KMS-11 (cell line): ENCODE results near the gene MRC2.
A peak's percentile ranks its signal among the peaks of the same experiment; 100 is the strongest.
"Not testable (repeated sequence)": the region's sequence is repeated elsewhere in the genome, so short reads cannot be mapped to it uniquely, and the experiment has no call there.

Experiments
- H2AFZ ChIP-seq: fragments of 200-600 bp; sonication (generic); 2 replicates; pipeline ENCODE4 v1.6.1; 2016; ENCODE audit warnings: antibody characterized with exemption, mixed run types, low read depth
- H3K27ac ChIP-seq: fragments of 200-600 bp; sonication (generic); 2 replicates; pipeline ENCODE4 v1.6.1; 2016; ENCODE audit warnings: mild to moderate bottlenecking, mixed run types
- H3K27me3 ChIP-seq: fragments of 200-600 bp; sonication (generic); 2 replicates; pipeline ENCODE4 v1.6.1; 2017; ENCODE audit warnings: mild to moderate bottlenecking, low read depth, mixed run types, moderate library complexity; ENCODE audit not compliant: insufficient read depth
- H3K36me3 ChIP-seq: fragments of 200-600 bp; sonication (generic); 2 replicates; pipeline ENCODE4 v1.6.1; 2017; ENCODE audit warnings: mild to moderate bottlenecking, mixed run types; ENCODE audit not compliant: insufficient read depth
- H3K4me1 ChIP-seq: fragments of 200-600 bp; sonication (generic); 2 replicates; pipeline ENCODE4 v1.6.1; 2016; ENCODE audit warnings: mild to moderate bottlenecking, low read depth, mixed run types; ENCODE audit not compliant: poor library complexity, severe bottlenecking
- H3K4me2 ChIP-seq: fragments of 200-600 bp; sonication (generic); 2 replicates; pipeline ENCODE4 v1.7.0; 2016; ENCODE audit warnings: mild to moderate bottlenecking, mixed run types
- H3K4me3 ChIP-seq: fragments of 200-600 bp; sonication (generic); IDR thresholded peaks from 2 replicates; pipeline ENCODE4 v1.6.1; 2017; ENCODE audit warnings: low read depth, low read length, mixed read lengths; ENCODE audit not compliant: insufficient read depth
- H3K79me2 ChIP-seq: fragments of 200-600 bp; sonication (generic); 2 replicates; pipeline ENCODE4 v1.6.1; 2016; ENCODE audit warnings: low read depth, mixed run types; ENCODE audit not compliant: insufficient read depth
- H3K9ac ChIP-seq: fragments of 200-600 bp; sonication (generic); 2 replicates; pipeline ENCODE4 v1.6.1; 2016; ENCODE audit warnings: mild to moderate bottlenecking, mixed run types
- H4K20me1 ChIP-seq: fragments of 200-600 bp; sonication (generic); 2 replicates; pipeline ENCODE4 v1.6.1; 2016; ENCODE audit warnings: mild to moderate bottlenecking, mixed run types; ENCODE audit not compliant: insufficient read depth
- CTCF ChIP-seq: fragments of 200-600 bp; sonication (generic); conservative IDR thresholded peaks from 2 replicates; pipeline ENCODE4 v1.6.1; 2017; ENCODE audit warnings: low read depth, mild to moderate bottlenecking, antibody characterized with exemption, low read length, moderate library complexity, mixed read lengths

MRC2 gene

GRCh38 chr17:62692159-62692651 is 64.7 kb downstream of the MRC2 start:
- TF ChIP-seq CTCF, result no peak
- no peaks in the 10 kb centered on the region for H3K36me3 ChIP-seq
- H2AFZ ChIP-seq, result no peak overlapping the region
- H3K4me3 ChIP-seq, result no peak overlapping the region
- H3K4me1 ChIP-seq, result no peaks in the 10 kb centered on the region
- H3K27ac ChIP-seq, result no peak overlapping the region
- no peak overlapping the region for H3K4me2 ChIP-seq
- no peak overlapping the region for H3K9ac ChIP-seq
- H4K20me1 ChIP-seq, result no peaks in the 10 kb centered on the region
- no peaks in the 10 kb centered on the region for H3K27me3 ChIP-seq
- H3K79me2 ChIP-seq, result no peaks in the 10 kb centered on the region

- H3K4me2 ChIP-seq, result no peak overlapping the region
- no peak overlapping the region for H3K27ac ChIP-seq
- H3K27me3 ChIP-seq, result no peaks in the 10 kb centered on the region; the same call in 1 of the 2 replicates
- no peaks in the 10 kb centered on the region for H3K36me3 ChIP-seq
- no peaks in the 10 kb centered on the region for H3K79me2 ChIP-seq
- TF ChIP-seq CTCF, result peak; percentile 29
- H4K20me1 ChIP-seq, result no peaks in the 10 kb centered on the region
- no peak overlapping the region for H2AFZ ChIP-seq
- no peak overlapping the region for H3K9ac ChIP-seq
- H3K4me1 ChIP-seq, result no peaks in the 10 kb centered on the region
- H3K4me3 ChIP-seq, result no peak overlapping the region
These were observed 65.4 kb downstream of the MRC2 start for GRCh38 chr17:62692721-62693431.

- no peaks in the 10 kb centered on the region for H3K4me1 ChIP-seq
- H3K27me3 ChIP-seq, result no peaks in the 10 kb centered on the region; the same call in 1 of the 2 replicates
- no peak overlapping the region for H3K9ac ChIP-seq
- no peak overlapping the region for H3K4me3 ChIP-seq
- H2AFZ ChIP-seq, result no peak overlapping the region
- no peaks in the 10 kb centered on the region for H3K79me2 ChIP-seq
- H4K20me1 ChIP-seq, result no peaks in the 10 kb centered on the region
- H3K27ac ChIP-seq, result no peak overlapping the region
- no peaks in the 10 kb centered on the region for H3K36me3 ChIP-seq
- H3K4me2 ChIP-seq, result no peak overlapping the region
- TF ChIP-seq CTCF, result no peak
These were observed 66.3 kb downstream of the MRC2 start for GRCh38 chr17:62693616-62694409.

GRCh38 chr17:62695093-62695738 is 67.7 kb downstream of the MRC2 start:
- not testable (repeated sequence) for H3K36me3 ChIP-seq, H3K9ac ChIP-seq, H3K4me1 ChIP-seq, H4K20me1 ChIP-seq, H3K27me3 ChIP-seq, H3K4me3 ChIP-seq, H3K27ac ChIP-seq, H3K4me2 ChIP-seq, H3K79me2 ChIP-seq, H2AFZ ChIP-seq
